Occipital lobe (tissue), 2 donors: ENCODE data around the gene BNC2. TPM values are rescaled to one million over a fixed set of nuclear protein-coding genes. Genes with fewer than 3 reads are reported as not detected.

ENCODE experiments used
- DNase-seq: peaks from one replicate; lab custom pipeline; 2025; lab: John Stamatoyannopoulos, UW
- total RNA-seq: library from RNA; depleted of rRNA; stranded (reverse); fragments of >200 nt; gene quantifications from one replicate; pipeline ENCODE4 v1.2.3, GENCODE V29; 2014

The BNC2 gene
- total RNA-seq, 1 donor from 2014 or later = 1.6 TPM

GRCh38 chr9:16418721-16419120, 451.7 kb downstream of the BNC2 start:
- no peak for DNase-seq

DNA sequence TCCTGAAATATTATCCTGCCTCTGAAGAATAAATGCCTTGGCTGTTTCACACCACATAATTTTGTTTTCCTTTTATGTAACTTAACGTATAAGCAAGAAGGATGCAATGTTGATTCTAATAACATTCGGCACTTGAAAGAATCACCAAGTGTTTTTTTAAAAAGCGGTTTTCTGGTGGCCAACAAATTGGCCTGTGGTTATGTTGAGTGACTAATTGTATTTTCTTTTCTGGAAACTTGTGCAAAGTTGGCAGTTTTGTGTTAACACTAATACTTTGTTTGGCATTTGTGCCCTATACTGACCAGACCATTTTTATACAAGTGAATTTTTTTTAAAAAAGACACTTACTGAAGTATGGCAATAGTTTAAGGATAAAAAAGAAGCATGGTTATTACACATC, 452.7 kb downstream of the BNC2 start:
- no peak for DNase-seq

GRCh38 chr9:16417161-16417560, 453.3 kb downstream of the BNC2 start:
- DNase-seq = no peak

DNA sequence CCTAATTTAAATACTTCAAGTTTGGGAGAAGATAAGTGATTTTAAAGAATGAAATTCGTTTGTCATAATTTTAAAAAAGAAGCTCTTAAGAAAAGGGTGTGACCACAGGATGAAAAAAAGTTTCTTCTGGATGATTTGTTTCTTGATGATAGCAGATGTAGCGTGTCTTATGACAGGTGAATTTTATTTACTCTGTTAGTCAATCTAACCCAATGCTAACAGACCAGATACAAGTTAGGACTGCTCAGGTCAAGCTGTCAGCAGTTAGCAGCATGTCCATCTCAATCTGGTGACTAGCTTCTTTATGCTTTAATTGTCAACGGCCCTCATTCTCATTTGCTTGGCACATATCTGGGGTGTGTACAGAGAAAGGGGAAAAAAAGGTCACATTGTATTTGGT, 456.0 kb downstream of the BNC2 start:
- no peak for DNase-seq

DNA sequence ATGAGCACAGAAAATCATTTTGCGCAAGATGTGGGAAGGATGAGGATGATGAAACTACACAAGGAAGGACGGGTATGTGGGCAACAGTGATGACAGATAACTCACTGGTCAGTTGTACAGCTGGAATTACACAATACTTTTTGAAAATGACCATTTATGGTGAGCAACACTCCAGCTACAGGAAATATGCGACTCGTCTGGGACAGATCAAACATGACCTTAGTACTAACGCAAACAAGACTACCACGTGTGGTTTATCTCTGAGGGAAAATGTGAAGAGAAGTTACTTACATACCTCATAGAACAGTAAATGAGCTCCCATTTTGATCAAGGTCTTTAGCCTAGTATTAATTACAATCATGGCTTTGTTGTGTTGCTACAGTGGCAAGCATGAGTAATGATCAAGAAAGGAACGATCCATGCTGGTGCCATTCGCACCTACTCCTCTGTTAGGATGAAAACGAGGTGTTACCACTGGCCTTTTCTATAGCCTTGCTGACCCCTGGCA, 456.9 kb downstream of the BNC2 start:
- no peak for DNase-seq

- no peak for DNase-seq
These were observed 457.7 kb downstream of the BNC2 start for GRCh38 chr9:16412740-16413139.

DNA sequence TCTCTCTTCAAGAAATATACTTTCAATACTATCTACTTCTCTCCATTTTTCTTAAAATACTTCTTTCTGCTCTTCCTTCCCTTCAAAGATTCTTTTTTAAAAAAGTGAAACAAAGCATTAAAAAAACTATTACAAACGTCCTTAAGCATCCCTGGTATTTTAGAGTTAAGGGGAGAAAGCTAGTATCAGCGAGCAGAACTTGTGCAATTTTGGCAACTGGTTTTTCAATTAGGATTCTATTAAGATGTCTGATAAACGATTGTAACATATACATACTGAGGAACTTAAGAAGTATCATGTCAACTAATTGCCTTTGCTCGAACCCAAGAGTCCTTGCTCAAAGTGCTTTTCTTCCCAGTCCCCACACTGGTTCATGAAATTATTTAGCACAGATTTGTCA, 459.2 kb downstream of the BNC2 start:
- no peak for DNase-seq

DNA sequence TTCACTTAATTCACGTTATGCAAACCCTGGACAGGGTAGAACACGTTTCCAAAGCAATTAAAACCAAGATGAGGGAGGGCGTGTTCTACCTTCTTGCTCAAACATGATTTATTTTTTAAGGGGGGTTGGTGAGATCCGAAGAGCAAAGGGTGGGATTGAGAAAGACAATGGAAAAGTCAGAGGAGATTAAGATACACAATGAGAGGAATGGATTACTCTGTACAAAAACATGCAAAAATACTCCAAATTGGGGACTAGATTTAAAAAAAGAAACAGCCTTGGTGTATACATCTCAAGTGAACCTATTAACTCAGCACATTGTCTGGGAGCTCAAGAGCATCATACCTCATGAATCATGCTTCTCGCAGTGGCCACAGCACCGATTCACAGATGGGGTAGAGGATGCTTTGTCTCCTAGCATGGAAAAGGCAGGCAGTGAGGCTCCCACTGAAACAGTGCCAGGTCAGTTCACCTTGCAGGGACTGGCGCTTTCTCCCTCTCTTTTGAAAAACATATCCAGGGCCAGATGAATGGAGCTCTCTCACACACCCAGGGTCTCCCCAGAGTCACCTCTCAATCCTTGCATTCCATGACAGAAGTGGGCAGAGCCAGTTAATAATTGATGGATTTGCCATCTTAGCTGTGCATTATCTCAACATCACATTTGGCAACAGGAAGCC, 459.7 kb downstream of the BNC2 start:
- no peak for DNase-seq

GRCh38 chr9:16407617-16408016, 462.9 kb downstream of the BNC2 start:
- DNase-seq = no peak

GRCh38 chr9:16406526-16407225, 463.8 kb downstream of the BNC2 start:
- no peak for DNase-seq

GRCh38 chr9:16405421-16405820, 465.0 kb downstream of the BNC2 start:
- DNase-seq = no peak

GRCh38 chr9:16401701-16402100, 468.8 kb downstream of the BNC2 start:
- no peak for DNase-seq

DNA sequence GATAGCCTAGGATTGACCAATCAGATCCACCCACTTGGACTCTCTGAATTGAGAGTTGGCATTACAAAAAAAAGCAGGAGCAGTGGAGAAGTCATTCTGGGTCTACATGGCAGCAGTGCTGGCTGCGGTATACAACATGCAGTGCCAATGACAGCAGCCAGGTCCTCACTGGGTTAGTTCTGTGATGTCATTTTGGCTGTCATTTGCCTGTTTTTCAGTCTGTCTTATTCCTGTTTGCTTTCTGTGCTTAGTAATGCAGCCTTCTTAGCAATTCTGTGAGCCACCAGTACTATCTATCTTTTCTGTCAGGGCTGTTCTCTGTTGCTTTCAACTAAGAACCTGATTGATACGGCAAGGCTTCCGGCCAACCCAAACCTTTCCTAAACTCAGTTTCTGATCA, 471.8 kb downstream of the BNC2 start:
- DNase-seq = no peak

- no peak for DNase-seq
These were observed 474.1 kb downstream of the BNC2 start for GRCh38 chr9:16396389-16396788.

- no peak for DNase-seq
These were observed 479.1 kb downstream of the BNC2 start for GRCh38 chr9:16391369-16391768.

DNA sequence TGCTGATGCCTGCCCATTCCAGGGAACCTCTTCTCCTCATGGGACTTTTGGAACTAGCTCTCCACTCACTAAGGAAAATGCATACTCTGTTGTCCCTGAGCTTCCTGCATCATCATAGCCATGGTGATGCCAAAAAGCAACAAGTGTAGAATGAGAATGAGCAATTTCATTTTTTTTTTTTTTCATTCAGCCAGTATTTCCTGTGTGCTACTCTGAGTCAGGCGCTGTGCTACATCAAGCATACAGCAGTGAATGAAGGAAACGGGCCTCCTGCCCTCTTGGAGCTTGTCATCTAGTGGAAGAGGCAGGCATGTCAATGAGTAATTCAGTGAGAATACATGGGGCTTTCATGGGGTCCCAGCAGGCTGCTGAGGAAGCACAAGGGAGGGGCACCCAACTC, 483.1 kb downstream of the BNC2 start:
- DNase-seq = no peak

DNA sequence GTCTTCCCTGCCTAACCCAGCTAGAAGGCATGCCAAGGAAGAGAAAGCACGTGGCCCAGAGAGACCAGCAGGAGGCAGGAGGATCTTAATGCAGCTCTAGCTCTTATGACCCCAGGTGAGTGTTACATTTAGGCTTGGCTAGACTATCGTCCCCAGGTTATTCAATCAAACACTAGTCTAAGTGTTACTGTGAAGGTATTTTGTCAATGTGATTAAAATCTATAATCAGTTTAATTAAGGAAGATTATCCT, 483.7 kb downstream of the BNC2 start:
- DNase-seq = no peak

- no peak for DNase-seq
These were observed 484.3 kb downstream of the BNC2 start for GRCh38 chr9:16386007-16386826.

DNA sequence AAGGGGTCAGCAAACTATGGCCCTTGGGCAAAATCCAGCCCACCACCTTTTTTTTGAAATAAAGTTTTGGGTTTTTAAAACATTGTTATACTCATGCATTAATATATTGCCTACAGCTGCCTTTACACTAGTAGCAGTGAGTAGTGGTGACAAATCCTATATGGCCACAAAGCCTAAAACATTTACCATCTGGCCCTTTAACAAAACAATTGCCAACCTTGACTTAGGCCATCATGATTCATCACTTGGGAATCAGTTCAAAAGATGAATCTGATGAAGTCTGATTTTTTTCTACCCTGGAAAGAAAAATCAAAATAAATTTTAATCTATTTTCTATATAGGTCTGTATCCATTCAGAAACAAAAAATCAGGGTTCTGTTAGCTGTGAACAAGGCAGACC, 484.9 kb downstream of the BNC2 start:
- no peak for DNase-seq

GRCh38 chr9:16384993-16385392, 485.5 kb downstream of the BNC2 start:
- DNase-seq = no peak

GRCh38 chr9:16377311-16377710, 493.2 kb downstream of the BNC2 start:
- DNase-seq = no peak

DNA sequence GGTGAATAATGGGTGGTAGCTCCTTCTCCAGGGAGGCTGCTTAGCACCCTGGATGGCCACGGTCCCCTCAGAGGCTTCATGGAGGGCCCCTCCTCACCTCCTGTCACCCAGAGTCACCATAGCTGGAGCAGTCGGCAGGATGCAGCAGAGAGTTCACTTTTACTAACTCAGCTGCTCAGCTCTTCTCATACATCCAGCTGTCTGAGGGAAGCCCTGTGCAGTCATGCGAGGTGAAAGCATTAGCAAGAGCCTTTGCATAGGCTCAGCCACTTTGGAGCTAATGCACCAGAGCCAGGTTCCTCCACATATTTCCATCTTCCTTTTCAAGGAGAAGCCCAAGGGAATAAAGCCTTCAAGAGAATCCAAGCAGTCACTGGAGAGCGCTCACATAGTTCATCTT, 499.2 kb downstream of the BNC2 start:
- no peak for DNase-seq

DNA sequence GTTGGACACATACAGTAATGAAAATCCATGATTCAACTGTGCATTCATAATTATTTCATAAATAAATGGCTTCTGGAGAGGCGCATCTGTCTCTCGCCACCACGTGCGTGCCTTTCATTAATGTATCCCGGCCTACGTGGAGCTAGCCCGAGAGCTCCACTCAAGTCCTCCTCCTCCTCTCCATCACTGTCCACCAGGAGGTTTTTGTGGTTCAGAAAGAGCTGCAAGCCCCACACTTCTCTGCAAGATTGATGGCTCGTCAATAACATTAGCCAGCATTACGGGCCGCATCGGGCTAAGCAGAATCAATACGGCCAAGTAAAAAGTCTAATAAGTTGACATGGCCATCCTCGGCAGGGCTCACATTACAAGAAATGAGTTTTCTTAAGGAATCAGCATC, 499.8 kb downstream of the BNC2 start:
- no peak for DNase-seq
